Nephron (organoid): Measurements from ENCODE around the gene B4GALT4.

ENCODE experiments used
- H3K27ac Mint-ChIP-seq, 3 experiments: 2 replicates each; pipeline ENCODE4 v1.8.0; 2020; ENCODE audit warnings: mixed read lengths in 3 of 3, mild to moderate bottlenecking in 2 of 3, moderate library complexity in 1 of 3
- H3K27me3 Mint-ChIP-seq: 2 replicates; pipeline ENCODE4 v1.8.0; 2021; ENCODE audit warnings: low read depth, mild to moderate bottlenecking, moderate library complexity, mixed read lengths
- H3K36me3 Mint-ChIP-seq: 2 replicates; pipeline ENCODE4 v1.8.0; 2020; ENCODE audit warnings: low read depth, mixed read lengths
- H3K4me1 Mint-ChIP-seq: 2 replicates; pipeline ENCODE4 v1.8.0; 2020; ENCODE audit warnings: mixed read lengths
- H3K4me3 Mint-ChIP-seq, 3 experiments: 2 replicates each; pipeline ENCODE4 v1.8.0; 2020; ENCODE audit warnings: mild to moderate bottlenecking in 3 of 3, mixed read lengths in 3 of 3, moderate library complexity in 2 of 3
- H3K9me3 Mint-ChIP-seq: 2 replicates; pipeline ENCODE4 v1.8.0; 2020; ENCODE audit warnings: mixed read lengths
- TF ChIP-seq, protein P1 (sequence below), 3 experiments: fragments of 200-600 bp; sonication (generic); IDR thresholded peaks; one replicate each; pipeline ENCODE4 v1.5.0; 2021; ENCODE audit warnings: antibody characterized with exemption in 3 of 3; ENCODE audit not compliant: unreplicated experiment in 3 of 3

B4GALT4 gene

GRCh38 chr3:119184796-119185570 lies 55.7 kb downstream of the B4GALT4 start:
- Mint-ChIP-seq H3K9me3 (no peaks in the 10 kb centered on the region), H3K27ac (peak overlapping the region in 2 of 3 experiments; percentile 20 to 60), H3K36me3 (no peaks in the 10 kb centered on the region), H3K27me3 (peaks cover 3% of the 10 kb centered on the region), H3K4me1 (no peaks in the 10 kb centered on the region), H3K4me3 (no peak overlapping the region)
- TF ChIP-seq, protein P1, sequence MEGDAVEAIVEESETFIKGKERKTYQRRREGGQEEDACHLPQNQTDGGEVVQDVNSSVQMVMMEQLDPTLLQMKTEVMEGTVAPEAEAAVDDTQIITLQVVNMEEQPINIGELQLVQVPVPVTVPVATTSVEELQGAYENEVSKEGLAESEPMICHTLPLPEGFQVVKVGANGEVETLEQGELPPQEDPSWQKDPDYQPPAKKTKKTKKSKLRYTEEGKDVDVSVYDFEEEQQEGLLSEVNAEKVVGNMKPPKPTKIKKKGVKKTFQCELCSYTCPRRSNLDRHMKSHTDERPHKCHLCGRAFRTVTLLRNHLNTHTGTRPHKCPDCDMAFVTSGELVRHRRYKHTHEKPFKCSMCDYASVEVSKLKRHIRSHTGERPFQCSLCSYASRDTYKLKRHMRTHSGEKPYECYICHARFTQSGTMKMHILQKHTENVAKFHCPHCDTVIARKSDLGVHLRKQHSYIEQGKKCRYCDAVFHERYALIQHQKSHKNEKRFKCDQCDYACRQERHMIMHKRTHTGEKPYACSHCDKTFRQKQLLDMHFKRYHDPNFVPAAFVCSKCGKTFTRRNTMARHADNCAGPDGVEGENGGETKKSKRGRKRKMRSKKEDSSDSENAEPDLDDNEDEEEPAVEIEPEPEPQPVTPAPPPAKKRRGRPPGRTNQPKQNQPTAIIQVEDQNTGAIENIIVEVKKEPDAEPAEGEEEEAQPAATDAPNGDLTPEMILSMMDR (IDR thresholded peaks at IDR 0.05; ENCODE audit: unreplicated experiment in 3 of 3), result no peak

DNA sequence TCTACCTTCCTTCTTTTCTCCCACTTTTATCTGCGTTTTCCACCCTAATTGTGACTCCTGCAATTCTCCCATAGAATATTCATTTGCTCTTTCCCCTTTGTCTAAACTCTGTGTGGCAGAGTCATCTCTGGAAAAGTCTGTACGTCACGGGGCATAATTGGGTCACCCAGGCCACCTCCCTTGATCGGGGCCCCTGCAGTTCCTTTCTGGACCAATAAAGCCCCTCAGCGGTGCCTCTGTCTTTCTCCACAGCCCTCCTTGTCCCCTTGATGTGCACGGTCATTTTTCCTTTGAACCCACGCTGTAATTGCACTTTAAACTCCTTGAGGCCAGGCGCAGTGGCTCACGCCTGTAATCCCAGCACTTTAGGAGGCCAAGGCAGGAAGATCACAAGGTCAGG lies 56.6 kb downstream of the B4GALT4 start:
- peaks cover 3% of the 10 kb centered on the region for H3K27me3 Mint-ChIP-seq
- H3K27ac Mint-ChIP-seq, result no peak overlapping the region
- H3K4me1 Mint-ChIP-seq, result no peaks in the 10 kb centered on the region
- H3K9me3 Mint-ChIP-seq, result no peaks in the 10 kb centered on the region
- H3K4me3 Mint-ChIP-seq, result no peak overlapping the region
- TF ChIP-seq, protein P1 (IDR thresholded peaks at IDR 0.05; ENCODE audit: unreplicated experiment in 3 of 3), result no peak
- H3K36me3 Mint-ChIP-seq, result no peaks in the 10 kb centered on the region

GRCh38 chr3:119181765-119182164 lies 58.9 kb downstream of the B4GALT4 start:
- no peaks in the 10 kb centered on the region for H3K36me3 Mint-ChIP-seq
- peaks cover 3% of the 10 kb centered on the region for H3K27me3 Mint-ChIP-seq
- H3K27ac Mint-ChIP-seq, result no peak overlapping the region
- H3K4me3 Mint-ChIP-seq, result no peak overlapping the region
- H3K4me1 Mint-ChIP-seq, result no peaks in the 10 kb centered on the region
- H3K9me3 Mint-ChIP-seq, result no peaks in the 10 kb centered on the region
- TF ChIP-seq, protein P1 (IDR thresholded peaks at IDR 0.05; ENCODE audit: unreplicated experiment in 3 of 3), result no peak

DNA sequence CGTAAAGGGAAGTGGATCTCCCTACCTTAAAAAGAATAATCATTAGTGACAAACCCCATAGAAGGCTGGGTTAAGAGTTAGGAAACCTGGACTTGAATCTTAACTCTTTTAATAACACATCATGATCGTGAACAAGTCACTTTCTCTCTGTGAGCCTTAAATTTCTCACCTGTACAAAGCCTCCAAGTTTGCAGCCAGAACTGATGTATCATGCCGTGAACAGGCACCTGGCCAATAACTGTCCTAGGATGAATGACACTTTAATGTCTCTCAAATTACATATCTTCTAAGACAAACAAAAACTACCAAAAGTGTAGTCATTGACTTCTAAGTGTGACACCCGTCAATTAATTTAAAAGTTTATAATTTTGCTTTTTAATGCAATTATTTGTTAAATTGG lies 63.4 kb downstream of the B4GALT4 start:
- Mint-ChIP-seq H3K27me3 (peaks cover 11% of the 10 kb centered on the region), H3K36me3 (no peaks in the 10 kb centered on the region), H3K27ac (no peak overlapping the region), H3K4me1 (no peaks in the 10 kb centered on the region), H3K9me3 (no peaks in the 10 kb centered on the region), H3K4me3 (no peak overlapping the region)
- TF ChIP-seq, protein P1 (IDR thresholded peaks at IDR 0.05; ENCODE audit: unreplicated experiment in 3 of 3), result no peak

DNA sequence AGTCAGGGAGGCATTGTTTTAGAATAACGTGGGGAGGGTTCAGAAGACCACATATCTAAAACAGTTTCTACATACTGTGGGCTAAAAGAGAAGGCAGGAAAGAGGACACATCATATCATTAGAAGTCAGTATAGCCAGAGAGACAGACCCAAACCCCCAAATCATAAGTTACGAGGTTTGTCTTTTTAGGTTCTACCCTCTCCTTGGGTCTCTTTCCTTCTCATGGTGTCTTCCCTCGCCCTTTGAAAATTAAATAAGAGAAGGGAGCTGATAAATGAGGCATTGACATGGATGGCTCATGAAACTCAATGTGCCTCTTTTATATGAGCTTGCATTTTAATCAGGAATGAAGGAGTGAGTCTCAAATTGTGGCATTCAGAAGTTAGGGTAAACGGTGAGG lies 63.9 kb downstream of the B4GALT4 start:
- Mint-ChIP-seq H3K9me3 (no peaks in the 10 kb centered on the region), H3K27ac (no peak overlapping the region), H3K36me3 (no peaks in the 10 kb centered on the region), H3K4me1 (no peaks in the 10 kb centered on the region), H3K27me3 (peaks cover 11% of the 10 kb centered on the region), H3K4me3 (no peak overlapping the region)
- TF ChIP-seq, protein P1 (IDR thresholded peaks at IDR 0.05; ENCODE audit: unreplicated experiment in 3 of 3), result no peak
